ENCODE measurements around the gene TMED1.
"Not testable (repeated sequence)": the region's sequence is repeated elsewhere in the genome, so short reads cannot be mapped to it uniquely, and the experiment has no call there.

TMED1 gene

GRCh38 chr19:10835754-10836478 lies at the start of gene TMED1:
TMED1 (minus strand) TSS chr19:10836212; CDS start chr19:10836191, 21 bp downstream.
- DNase-seq (ENCODE audit: low read depth in 2 of 2): peak; percentile 86 to 88

- DNase-seq (ENCODE audit: low read depth in 2 of 2): no peak
These were observed 49.5 kb upstream of the TMED1 start for GRCh38 chr19:10885201-10886169.

- no peak for DNase-seq (ENCODE audit: low read depth in 2 of 2)
These were observed 48.3 kb upstream of the TMED1 start for GRCh38 chr19:10884274-10884673.

GRCh38 chr19:10882108-10882457 lies 46.1 kb upstream of the TMED1 start:
- no peak for DNase-seq (ENCODE audit: low read depth in 2 of 2)

GRCh38 chr19:10881403-10882107 lies 45.5 kb upstream of the TMED1 start:
- DNase-seq (ENCODE audit: low read depth in 2 of 2): no peak

GRCh38 chr19:10878253-10878652 lies 42.2 kb upstream of the TMED1 start:
- DNase-seq (ENCODE audit: low read depth in 2 of 2): no peak

GRCh38 chr19:10877608-10878007 lies 41.6 kb upstream of the TMED1 start:
- DNase-seq (ENCODE audit: low read depth in 2 of 2): not testable (repeated sequence)

GRCh38 chr19:10876459-10877240 lies 40.6 kb upstream of the TMED1 start:
- no peak for DNase-seq (ENCODE audit: low read depth in 2 of 2)

GRCh38 chr19:10874024-10874423 lies 38.0 kb upstream of the TMED1 start:
- no peak for DNase-seq (ENCODE audit: low read depth in 2 of 2)

GRCh38 chr19:10872546-10873107 lies 36.6 kb upstream of the TMED1 start:
- DNase-seq (ENCODE audit: low read depth in 2 of 2): no peak

GRCh38 chr19:10871711-10872545 lies 35.9 kb upstream of the TMED1 start:
- peak in 1 of 2 donors; percentile 10 for DNase-seq (ENCODE audit: low read depth in 2 of 2)

- peak; percentile 99 to 100 for DNase-seq (ENCODE audit: low read depth in 2 of 2)
These were observed 35.1 kb upstream of the TMED1 start, which contains the start of gene CARM1 for GRCh38 chr19:10870955-10871603. CARM1 (plus strand) TSS chr19:10871553; CDS start chr19:10871703, 150 bp downstream.

GRCh38 chr19:10870501-10870954 lies 34.5 kb upstream of the TMED1 start:
- no peak for DNase-seq (ENCODE audit: low read depth in 2 of 2)

GRCh38 chr19:10869872-10870311 lies 33.9 kb upstream of the TMED1 start:
- DNase-seq (ENCODE audit: low read depth in 2 of 2): not testable (repeated sequence)

GRCh38 chr19:10868872-10869547 lies 33.0 kb upstream of the TMED1 start:
- no peak for DNase-seq (ENCODE audit: low read depth in 2 of 2)

- DNase-seq (ENCODE audit: low read depth in 2 of 2): no peak
These were observed 30.5 kb upstream of the TMED1 start for GRCh38 chr19:10866495-10866894.

GRCh38 chr19:10864538-10864899 lies 28.5 kb upstream of the TMED1 start:
- peak; percentile 60 to 70 for DNase-seq (ENCODE audit: low read depth in 2 of 2)

GRCh38 chr19:10863107-10863717 lies 27.2 kb upstream of the TMED1 start:
- no peak for DNase-seq (ENCODE audit: low read depth in 2 of 2)
